ENCODE data around the gene PAM. TPM values are rescaled to one million over a fixed set of nuclear protein-coding genes. Genes with fewer than 3 reads are reported as not detected.

PAM gene
- total and polyA plus RNA-seq, 7 donors: 14.3 to 261 (median 198) TPM

- intact Hi-C loops (cut with DNase I): no loop called here
- TF ChIP-seq CTCF (IDR thresholded peaks at IDR 0.05) (no peak), POLR2AphosphoS5 (IDR thresholded peaks at IDR 0.05) (no peak), POLR2A (IDR thresholded peaks at IDR 0.05) (no peak), EP300 (IDR thresholded peaks at IDR 0.05) (no peak)
- no peak for DNase-seq
- H3K9me3 ChIP-seq: no peaks in the 10 kb centered on the region
- H3K27me3 ChIP-seq: no peaks in the 10 kb centered on the region
- H3K4me3 ChIP-seq: no peak overlapping the region
- peak overlapping the region in 2 of 4 donors; percentile 2 to 27 for H3K27ac ChIP-seq
- peaks cover 0 to 28% (median 23%) of the 10 kb centered on the region in 4 donors for H3K4me1 ChIP-seq
- peaks cover 0 to 8% (median 0%) of the 10 kb centered on the region in 4 donors for H3K36me3 ChIP-seq
- WGBS, 2 donors: 68 to 75% methylated on average over 2 of the region's 2 CpGs
Observed at GRCh38 chr5:102911973-102912372, 156.9 kb downstream of the PAM start.

GRCh38 chr5:102916109-102916508 lies 161.0 kb downstream of the PAM start:
- no peaks in the 10 kb centered on the region for H3K9me3 ChIP-seq
- no peak overlapping the region for H3K4me3 ChIP-seq
- TF ChIP-seq EP300 (IDR thresholded peaks at IDR 0.05): no peak
- TF ChIP-seq POLR2A (IDR thresholded peaks at IDR 0.05): no peak
- no peak for TF ChIP-seq CTCF (IDR thresholded peaks at IDR 0.05)
- TF ChIP-seq POLR2AphosphoS5 (IDR thresholded peaks at IDR 0.05): no peak
- peaks cover 0 to 15% (median 13%) of the 10 kb centered on the region in 4 donors for H3K4me1 ChIP-seq
- H3K36me3 ChIP-seq: peaks cover 0 to 12% (median 0%) of the 10 kb centered on the region in 4 donors
- DNase-seq: no peak
- intact Hi-C loops (cut with DNase I): no loop called here
- H3K27me3 ChIP-seq: no peaks in the 10 kb centered on the region
- no peak overlapping the region for H3K27ac ChIP-seq

- intact Hi-C loops (cut with DNase I): no loop called here
- Histone ChIP-seq H3K36me3 (peaks cover 0 to 8% (median 0%) of the 10 kb centered on the region in 4 donors), H3K4me1 (peaks cover 0 to 13% (median 5%) of the 10 kb centered on the region in 4 donors), H3K4me3 (no peak overlapping the region), H3K27ac (no peak overlapping the region), H3K9me3 (no peaks in the 10 kb centered on the region), H3K27me3 (no peaks in the 10 kb centered on the region)
- WGBS, 2 donors: 93 to 98% methylated on average over 1 of the region's 1 CpG
- DNase-seq: no peak
- TF ChIP-seq POLR2AphosphoS5 (IDR thresholded peaks at IDR 0.05) (no peak), CTCF (IDR thresholded peaks at IDR 0.05) (no peak), POLR2A (IDR thresholded peaks at IDR 0.05) (no peak), EP300 (IDR thresholded peaks at IDR 0.05) (no peak)
Observed at GRCh38 chr5:102918986-102919610, 164.0 kb downstream of the PAM start.

DNA sequence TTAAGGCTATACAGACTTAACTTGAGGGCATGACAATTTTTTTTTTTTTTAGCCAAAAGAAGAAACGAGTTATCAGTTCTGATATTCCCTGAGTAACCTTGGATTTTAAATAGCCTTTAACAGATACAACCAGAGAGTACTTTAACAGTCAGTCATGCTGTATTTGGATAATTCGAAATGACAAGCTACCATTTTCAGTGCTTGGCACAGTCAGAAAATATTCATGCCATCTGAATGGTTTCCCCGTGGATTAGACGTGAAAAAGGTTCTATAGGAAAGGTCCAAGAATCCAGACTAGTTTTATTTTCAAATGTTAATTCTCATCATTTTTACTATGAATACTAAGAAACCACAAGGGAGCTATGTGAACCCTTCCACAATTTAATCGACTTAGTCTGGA lies 165.7 kb downstream of the PAM start:
- 94% methylated on average over 5 of the region's 5 CpGs for WGBS, 2 donors
- H3K27ac ChIP-seq: no peak overlapping the region
- no peaks in the 10 kb centered on the region for H3K27me3 ChIP-seq
- intact Hi-C loops (cut with DNase I): no loop called here
- H3K36me3 ChIP-seq: peaks cover 0 to 14% (median 0%) of the 10 kb centered on the region in 4 donors
- H3K4me1 ChIP-seq: peaks cover 0 to 13% (median 5%) of the 10 kb centered on the region in 4 donors
- H3K9me3 ChIP-seq: no peaks in the 10 kb centered on the region
- no peak for TF ChIP-seq CTCF (IDR thresholded peaks at IDR 0.05)
- no peak for TF ChIP-seq POLR2A (IDR thresholded peaks at IDR 0.05)
- TF ChIP-seq EP300 (IDR thresholded peaks at IDR 0.05): no peak
- TF ChIP-seq POLR2AphosphoS5 (IDR thresholded peaks at IDR 0.05): no peak
- no peak overlapping the region for H3K4me3 ChIP-seq
- no peak for DNase-seq
